Uterus (tissue), 2 donors: ENCODE results near the gene ULK4.

Source experiments
- POLR2A ChIP-seq, 2 donors: fragments of 450-650 bp; IDR thresholded peaks; one replicate each; pipeline ENCODE4 v1.6.1; 2016; ENCODE audit warnings: antibody characterized with exemption in 2 of 2, mild to moderate bottlenecking in 1 of 2, moderate library complexity in 1 of 2
- TF ChIP-seq, protein P1 (sequence below), 4 experiments: fragments of 200-600 bp in 2 of 4; fragments of 450-650 bp in 2 of 4; sonication (generic) in 2 of 4; IDR thresholded peaks; one replicate each; pipeline ENCODE4 v1.5.1; 2016 to 2019; ENCODE audit warnings: antibody characterized with exemption in 4 of 4, mild to moderate bottlenecking in 2 of 4, moderate library complexity in 1 of 4

DNA sequence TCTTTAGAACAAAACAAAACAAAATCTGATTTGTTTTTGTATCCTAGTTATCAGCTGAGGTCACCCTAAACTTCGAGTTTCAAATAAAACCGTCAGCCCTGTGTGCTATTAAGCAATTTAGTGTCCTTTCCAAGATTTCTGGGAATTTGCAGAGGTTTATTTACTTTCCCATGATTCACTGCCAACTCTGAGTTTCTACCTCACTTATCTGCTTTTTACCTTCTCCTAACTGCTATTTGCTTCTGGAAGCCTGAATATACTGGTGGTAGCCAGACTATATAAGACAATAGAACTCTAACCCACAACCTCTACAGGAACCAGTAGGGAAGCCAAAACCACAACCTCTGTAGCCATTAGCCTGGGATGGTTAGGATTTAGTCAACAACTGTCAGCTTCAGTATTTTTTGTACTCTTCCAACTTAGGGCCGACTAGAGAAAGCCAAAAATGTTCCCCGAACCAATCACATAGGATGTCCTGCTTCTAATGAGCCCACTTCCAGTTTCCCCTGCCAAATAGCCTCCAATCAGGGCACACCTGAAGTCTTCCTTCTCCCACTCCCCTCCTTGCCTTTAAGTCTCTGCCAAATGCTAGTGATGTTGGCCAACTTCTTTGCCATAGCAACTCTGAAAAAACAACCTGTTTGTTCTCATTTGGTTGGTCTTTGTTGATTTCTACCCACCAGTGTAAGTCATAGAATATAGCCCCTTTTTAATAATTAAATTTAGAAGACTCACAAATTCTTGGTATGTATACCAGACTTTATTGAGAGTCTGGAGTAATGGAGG is 273.1 kb downstream of the ULK4 start:
- TF ChIP-seq, protein P1, sequence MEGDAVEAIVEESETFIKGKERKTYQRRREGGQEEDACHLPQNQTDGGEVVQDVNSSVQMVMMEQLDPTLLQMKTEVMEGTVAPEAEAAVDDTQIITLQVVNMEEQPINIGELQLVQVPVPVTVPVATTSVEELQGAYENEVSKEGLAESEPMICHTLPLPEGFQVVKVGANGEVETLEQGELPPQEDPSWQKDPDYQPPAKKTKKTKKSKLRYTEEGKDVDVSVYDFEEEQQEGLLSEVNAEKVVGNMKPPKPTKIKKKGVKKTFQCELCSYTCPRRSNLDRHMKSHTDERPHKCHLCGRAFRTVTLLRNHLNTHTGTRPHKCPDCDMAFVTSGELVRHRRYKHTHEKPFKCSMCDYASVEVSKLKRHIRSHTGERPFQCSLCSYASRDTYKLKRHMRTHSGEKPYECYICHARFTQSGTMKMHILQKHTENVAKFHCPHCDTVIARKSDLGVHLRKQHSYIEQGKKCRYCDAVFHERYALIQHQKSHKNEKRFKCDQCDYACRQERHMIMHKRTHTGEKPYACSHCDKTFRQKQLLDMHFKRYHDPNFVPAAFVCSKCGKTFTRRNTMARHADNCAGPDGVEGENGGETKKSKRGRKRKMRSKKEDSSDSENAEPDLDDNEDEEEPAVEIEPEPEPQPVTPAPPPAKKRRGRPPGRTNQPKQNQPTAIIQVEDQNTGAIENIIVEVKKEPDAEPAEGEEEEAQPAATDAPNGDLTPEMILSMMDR (IDR thresholded peaks at IDR 0.05), result no peak
- no peak for TF ChIP-seq POLR2A (IDR thresholded peaks at IDR 0.05)
